Spleen (tissue), 11 donors: ENCODE data around the gene CAGE1. TPM values are rescaled to one million over a fixed set of nuclear protein-coding genes. Genes with fewer than 3 reads are reported as not detected.
A peak's percentile ranks its signal among the peaks of the same experiment; 100 is the strongest.

Experiments used
- DNase-seq: peaks from one replicate; pipeline ENCODE4 v3.0.0-alpha.2; 2020
- H3K27ac ChIP-seq, 8 donors: fragments of 200-600 bp; sonication (generic) in 7 of 8; 1 replicate in 4 of 8; 2 replicates in 4 of 8; pipeline versions ENCODE4 v1.5.0 to v1.8.0; 2016 to 2021; ENCODE audit warnings: inconsistent platforms in 4 of 8, mild to moderate bottlenecking in 4 of 8, moderate library complexity in 1 of 8
- H3K27me3 ChIP-seq, 7 donors: fragments of 200-600 bp; sonication (generic) in 6 of 7; replicated peaks in 1 of 7; 1 replicate in 4 of 7; 2 replicates in 3 of 7; pipeline versions ENCODE4 v1.5.0 to v1.8.0; 2016 to 2021; ENCODE audit warnings: inconsistent platforms in 3 of 7, mild to moderate bottlenecking in 1 of 7
- H3K36me3 ChIP-seq, 6 donors: fragments of 200-600 bp; sonication (generic) in 5 of 6; 1 replicate in 4 of 6; 2 replicates in 2 of 6; pipeline versions ENCODE4 v1.5.0 to v1.8.0; 2016 to 2021; ENCODE audit warnings: inconsistent platforms in 2 of 6
- H3K4me1 ChIP-seq, 6 donors: fragments of 200-600 bp; sonication (generic) in 5 of 6; 1 replicate in 3 of 6; 2 replicates in 3 of 6; pipeline versions ENCODE4 v1.5.0 to v1.8.0; 2016 to 2021; ENCODE audit warnings: inconsistent platforms in 3 of 6
- H3K4me3 ChIP-seq, 8 donors: fragments of 200-600 bp; sonication (generic) in 7 of 8; 1 replicate in 4 of 8; 2 replicates in 4 of 8; pipeline versions ENCODE4 v1.5.0 to v1.8.0; 2016 to 2021; ENCODE audit warnings: inconsistent platforms in 4 of 8, mild to moderate bottlenecking in 4 of 8, moderate library complexity in 2 of 8
- H3K9me3 ChIP-seq, 8 donors: fragments of 200-600 bp; sonication (generic) in 7 of 8; 1 replicate in 4 of 8; 2 replicates in 4 of 8; pipeline versions ENCODE4 v1.5.0 to v1.8.0; 2016 to 2021; ENCODE audit warnings: inconsistent platforms in 4 of 8
- POLR2A ChIP-seq, 3 donors: fragments of 450-650 bp; IDR thresholded peaks; one replicate each; pipeline ENCODE4 v1.5.1; 2017; ENCODE audit warnings: antibody characterized with exemption in 3 of 3, mild to moderate bottlenecking in 1 of 3
- POLR2AphosphoS5 ChIP-seq, 3 donors: sonication (generic); formaldehyde crosslinking; IDR thresholded peaks; one replicate each; pipeline ENCODE4 v1.5.1; 2017; ENCODE audit warnings: antibody characterized with exemption in 3 of 3
- WGBS, 5 donors: extraction: QIAGEN DNeasy Blood & Tissue Kit in 3 of 5; methylation state at CpG; one replicate each; pipeline versions ENCODE4 v1.1.5 to v1.1.7; 2013 to 2018; 5-methylcytosine and 5-hydroxymethylcytosine counted together
- intact Hi-C: fragments of 100-400 bp; cut with DNase I; formaldehyde crosslinking; loops from one replicate; pipeline ENCODE4 v1.15.0; 2023; ENCODE audit warnings: low total_unique reads
- polyA plus RNA-seq, 3 donors: library from polyadenylated mRNA; stranded (reverse); fragments of 200-250 nt; gene quantifications; one replicate each; pipeline ENCODE4 v1.2.1, GENCODE V29; 2013
- total RNA-seq, 7 donors: library from RNA; depleted of rRNA in 3 of 7; stranded (reverse); fragments of >200 nt in 3 of 7; fragmentation: NEBNext Ultra II Directional in 4 of 7; extraction: Animal tissue kit (Norgen Biotek cat#: 25700) in 4 of 7; gene quantifications; one replicate each; pipeline versions ENCODE4 v1.1.0 to v1.2.1, GENCODE V29; 2016 to 2021
- TF ChIP-seq, protein P1 (sequence below), 11 experiments: fragments of 200-600 bp in 7 of 11; fragments of 450-650 bp in 4 of 11; sonication (generic) in 4 of 11; IDR thresholded peaks in 8 of 11; conservative IDR thresholded peaks in 3 of 11; 1 replicate in 7 of 11; 2 replicates in 4 of 11; pipeline versions ENCODE4 v1.4.0 to v1.8.0; 2016 to 2021; ENCODE audit warnings: antibody characterized with exemption in 11 of 11, inconsistent platforms in 4 of 11, mild to moderate bottlenecking in 1 of 11
- donor health status: healthy with polysubstance abuse.
- donor health status: DM: no; HTN: no; CAD: no; lungs with moderate emphysema.
- donor health status: DM: no; HTN: no; CAD: no.
- donor health status: Bipolar disorder and iron deficiency.
- donor health status: healthy.
- donor health status: DM: no; HTN: no; CAD: no.
- donor health status: DM: yes; HTN: yes; CAD: no.

Gene CAGE1
- total and polyA plus RNA-seq, 10 donors: not detected

DNA sequence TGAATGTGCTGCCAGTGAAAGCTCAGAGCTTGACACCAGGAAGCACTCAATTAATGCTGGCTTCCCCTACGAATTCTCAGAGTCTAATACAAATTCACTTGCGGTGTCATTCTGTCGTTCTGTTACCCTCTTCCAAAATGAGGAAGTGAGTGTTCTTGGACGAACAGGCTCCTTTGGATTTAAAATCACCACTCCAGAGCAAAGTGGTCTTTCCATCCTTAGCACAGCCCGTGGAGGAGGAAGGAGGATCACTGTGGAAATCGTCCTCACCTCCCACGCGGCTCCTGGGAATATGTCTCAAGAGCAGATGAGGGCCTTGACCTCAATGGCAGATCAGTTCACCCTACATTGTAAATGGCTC, 41.8 kb upstream of the CAGE1 start:
- Histone ChIP-seq H3K27me3 (peaks cover 0 to 6% (median 0%) of the 10 kb centered on the region in 7 donors), H3K4me3 (no peak overlapping the region), H3K27ac (no peak overlapping the region), H3K4me1 (peaks cover 0 to 25% (median 15%) of the 10 kb centered on the region in 6 donors), H3K36me3 (no peaks in the 10 kb centered on the region), H3K9me3 (peaks cover 0 to 11% (median 0%) of the 10 kb centered on the region in 8 donors)
- DNase-seq: no peak
- WGBS, 5 donors: 21 to 27% (median 24%) methylated on average over 8 of the region's 8 CpGs
- TF ChIP-seq POLR2A (IDR thresholded peaks at IDR 0.05) (no peak), POLR2AphosphoS5 (IDR thresholded peaks at IDR 0.05) (no peak)
- TF ChIP-seq, protein P1, sequence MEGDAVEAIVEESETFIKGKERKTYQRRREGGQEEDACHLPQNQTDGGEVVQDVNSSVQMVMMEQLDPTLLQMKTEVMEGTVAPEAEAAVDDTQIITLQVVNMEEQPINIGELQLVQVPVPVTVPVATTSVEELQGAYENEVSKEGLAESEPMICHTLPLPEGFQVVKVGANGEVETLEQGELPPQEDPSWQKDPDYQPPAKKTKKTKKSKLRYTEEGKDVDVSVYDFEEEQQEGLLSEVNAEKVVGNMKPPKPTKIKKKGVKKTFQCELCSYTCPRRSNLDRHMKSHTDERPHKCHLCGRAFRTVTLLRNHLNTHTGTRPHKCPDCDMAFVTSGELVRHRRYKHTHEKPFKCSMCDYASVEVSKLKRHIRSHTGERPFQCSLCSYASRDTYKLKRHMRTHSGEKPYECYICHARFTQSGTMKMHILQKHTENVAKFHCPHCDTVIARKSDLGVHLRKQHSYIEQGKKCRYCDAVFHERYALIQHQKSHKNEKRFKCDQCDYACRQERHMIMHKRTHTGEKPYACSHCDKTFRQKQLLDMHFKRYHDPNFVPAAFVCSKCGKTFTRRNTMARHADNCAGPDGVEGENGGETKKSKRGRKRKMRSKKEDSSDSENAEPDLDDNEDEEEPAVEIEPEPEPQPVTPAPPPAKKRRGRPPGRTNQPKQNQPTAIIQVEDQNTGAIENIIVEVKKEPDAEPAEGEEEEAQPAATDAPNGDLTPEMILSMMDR (IDR thresholded peaks at IDR 0.05 in 8 of 11, conservative IDR thresholded peaks at IDR 0.05 in 3 of 11): no peak
- intact Hi-C loops: no loop called here

GRCh38 chr6:7426447-7427169, 37.1 kb upstream of the CAGE1 start:
- Histone ChIP-seq H3K4me1 (peaks cover 0 to 9% (median 8%) of the 10 kb centered on the region in 6 donors), H3K27ac (peak overlapping the region in 7 of 8 donors; percentile 50 to 79 (median 58)), H3K9me3 (no peaks in the 10 kb centered on the region), H3K27me3 (peaks cover 0 to 4% (median 0%) of the 10 kb centered on the region in 7 donors), H3K4me3 (no peak overlapping the region), H3K36me3 (no peaks in the 10 kb centered on the region)
- intact Hi-C loops: no loop called here
- TF ChIP-seq POLR2A (IDR thresholded peaks at IDR 0.05): peak in 2 of 3 donors; percentile 27 to 44
- TF ChIP-seq, protein P1 (IDR thresholded peaks at IDR 0.05 in 8 of 11, conservative IDR thresholded peaks at IDR 0.05 in 3 of 11): no peak
- peak in 2 of 3 donors; percentile 47 to 92 for TF ChIP-seq POLR2AphosphoS5 (IDR thresholded peaks at IDR 0.05)
- no peak for DNase-seq
- WGBS, 5 donors: 66 to 78% (median 71%) methylated on average over 16 of the region's 16 CpGs

DNA sequence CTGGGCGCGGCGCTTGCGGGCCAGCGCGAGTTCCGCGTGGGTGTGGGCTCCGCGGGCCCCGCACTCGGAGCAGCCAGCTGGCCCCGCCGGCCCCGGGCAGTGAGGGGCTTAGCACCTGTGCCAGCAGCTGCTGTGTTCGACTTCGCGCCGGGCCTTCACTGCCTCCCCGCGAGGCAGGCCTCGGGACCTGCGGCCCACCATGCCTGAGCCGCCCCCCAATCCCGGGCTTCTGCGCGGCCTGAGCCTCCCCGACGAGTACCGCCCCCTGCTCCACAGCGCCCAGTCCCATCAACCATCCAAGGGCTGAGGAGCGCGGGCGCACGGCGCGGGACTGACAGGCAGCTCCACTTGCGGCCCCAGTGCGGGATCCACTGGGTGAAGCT, 36.3 kb upstream of the CAGE1 start:
- Histone ChIP-seq H3K27me3 (peaks cover 0 to 3% (median 0%) of the 10 kb centered on the region in 7 donors), H3K27ac (no peak overlapping the region), H3K4me1 (peaks cover 0 to 1% (median 0%) of the 10 kb centered on the region in 6 donors), H3K4me3 (no peak overlapping the region), H3K36me3 (peaks cover 0 to 2% (median 0%) of the 10 kb centered on the region in 6 donors), H3K9me3 (no peaks in the 10 kb centered on the region)
- intact Hi-C loops: no loop called here
- TF ChIP-seq, protein P1 (IDR thresholded peaks at IDR 0.05 in 8 of 11, conservative IDR thresholded peaks at IDR 0.05 in 3 of 11): no peak
- TF ChIP-seq POLR2A (IDR thresholded peaks at IDR 0.05) (no peak), POLR2AphosphoS5 (IDR thresholded peaks at IDR 0.05) (no peak)
- 97 to 99% (median 98%) methylated on average over 32 to 39 of the region's 39 CpGs for WGBS, 5 donors
- peak; percentile 76 for DNase-seq

DNA sequence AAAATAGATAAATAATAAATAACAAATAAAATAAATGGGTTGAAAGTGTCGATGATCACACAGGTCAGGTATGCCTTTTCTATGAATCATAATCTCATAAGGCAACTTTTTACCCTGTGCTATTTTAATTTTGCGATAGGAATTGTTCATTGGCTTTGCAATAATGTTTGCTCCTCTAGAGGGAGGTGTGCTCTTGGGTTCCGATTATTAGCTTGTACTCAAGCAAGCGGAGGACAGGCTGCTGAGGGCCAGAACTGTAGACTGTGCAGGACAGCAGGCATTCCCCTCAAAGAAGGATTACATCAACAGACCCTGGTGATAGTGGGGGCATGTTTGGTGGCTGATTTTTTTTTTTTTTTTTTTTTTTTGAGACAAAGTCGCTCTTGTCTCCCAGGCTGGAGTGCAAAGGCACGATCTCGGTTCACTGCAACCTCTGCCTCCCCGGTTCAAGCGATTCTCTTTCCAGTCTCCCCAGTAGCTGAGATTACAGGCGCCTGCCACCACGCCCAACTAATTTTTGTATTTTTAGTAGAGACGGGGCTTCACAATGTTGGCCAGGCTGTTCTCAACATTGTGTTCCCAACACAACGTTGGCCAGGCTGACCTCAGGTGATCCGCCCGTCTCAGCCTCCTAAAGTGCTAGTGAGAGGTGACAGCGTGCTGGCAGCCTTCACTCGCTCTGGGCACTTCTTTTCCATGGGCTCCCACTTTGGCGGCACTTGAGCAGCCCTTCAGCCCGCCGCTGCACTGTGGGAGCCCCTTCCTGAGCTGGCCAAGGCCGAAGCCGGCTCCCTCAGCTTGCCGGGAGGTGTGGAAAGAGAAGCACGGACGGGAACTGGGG, 35.6 kb upstream of the CAGE1 start:
- WGBS, 5 donors: 85 to 93% (median 90%) methylated on average over 15 to 25 of the region's 25 CpGs
- Histone ChIP-seq H3K4me3 (no peak overlapping the region), H3K27me3 (peaks cover 0 to 3% (median 0%) of the 10 kb centered on the region in 7 donors), H3K27ac (no peak overlapping the region), H3K36me3 (peaks cover 0 to 8% (median 0%) of the 10 kb centered on the region in 6 donors), H3K9me3 (no peaks in the 10 kb centered on the region), H3K4me1 (no peaks in the 10 kb centered on the region)
- TF ChIP-seq, protein P1 (IDR thresholded peaks at IDR 0.05 in 8 of 11, conservative IDR thresholded peaks at IDR 0.05 in 3 of 11): peak in 9 of 11 experiments; percentile 7 to 43 (median 31)
- TF ChIP-seq POLR2A (IDR thresholded peaks at IDR 0.05): no peak
- no peak for TF ChIP-seq POLR2AphosphoS5 (IDR thresholded peaks at IDR 0.05)
- DNase-seq: no peak
- intact Hi-C loops: no loop called here
